Hematopoietic multipotent progenitor cell treated with erythropoietin and hydrocortisone succinate and interleukin-3 and kit ligand, for 17 days (in vitro differentiated cells): ENCODE measurements around the gene GPR139.

ENCODE experiments used
- DNase-seq: peaks from one replicate; pipeline ENCODE4 v3.0.0-alpha.2; 2015; ENCODE audit warnings: low spot score

The GPR139 gene

GRCh38 chr16:20053336-20053735, 20.4 kb downstream of the GPR139 start:
- no peak for DNase-seq

DNA sequence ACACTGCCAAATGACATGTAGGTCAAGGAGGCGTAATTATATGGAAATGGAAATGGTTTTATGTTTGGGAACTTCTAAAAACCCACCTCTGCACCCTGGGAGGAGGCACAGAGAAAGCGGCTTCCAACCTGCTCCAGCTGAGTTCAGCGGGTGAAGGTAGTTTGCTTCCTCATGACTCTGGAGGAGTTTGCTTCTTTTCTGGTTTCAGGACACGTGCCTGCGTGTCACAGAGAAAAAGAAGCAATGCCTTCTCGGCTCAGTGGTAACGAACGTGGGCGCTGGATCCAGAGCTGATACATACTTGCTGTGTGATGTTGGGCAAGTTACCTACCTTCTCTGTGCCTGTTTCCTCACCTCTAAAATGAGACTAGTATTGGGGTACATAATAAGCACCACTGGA, 22.1 kb downstream of the GPR139 start:
- no peak for DNase-seq

GRCh38 chr16:20051147-20051546, 22.5 kb downstream of the GPR139 start:
- no peak for DNase-seq

- DNase-seq: no peak
These were observed 23.9 kb downstream of the GPR139 start for GRCh38 chr16:20049831-20050230.

DNA sequence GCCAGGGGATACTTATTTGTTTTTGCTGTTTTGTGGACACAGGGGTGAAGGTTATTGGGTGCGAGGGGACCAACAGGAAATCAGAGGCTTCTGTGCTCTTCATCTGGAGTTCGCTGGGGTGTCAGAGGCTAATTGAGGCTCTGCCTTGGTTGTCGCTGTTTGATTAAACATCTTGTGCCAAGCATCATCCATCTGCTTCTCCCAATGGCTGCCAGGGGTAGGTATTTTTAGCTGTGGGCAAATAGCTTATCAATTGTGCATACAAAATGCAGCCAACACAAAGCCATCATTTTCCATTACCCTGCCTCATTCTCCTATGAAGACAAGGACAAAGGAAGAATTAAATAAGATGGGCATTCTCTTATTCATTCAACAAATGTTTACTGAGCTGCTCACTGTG, 27.8 kb downstream of the GPR139 start:
- no peak for DNase-seq

DNA sequence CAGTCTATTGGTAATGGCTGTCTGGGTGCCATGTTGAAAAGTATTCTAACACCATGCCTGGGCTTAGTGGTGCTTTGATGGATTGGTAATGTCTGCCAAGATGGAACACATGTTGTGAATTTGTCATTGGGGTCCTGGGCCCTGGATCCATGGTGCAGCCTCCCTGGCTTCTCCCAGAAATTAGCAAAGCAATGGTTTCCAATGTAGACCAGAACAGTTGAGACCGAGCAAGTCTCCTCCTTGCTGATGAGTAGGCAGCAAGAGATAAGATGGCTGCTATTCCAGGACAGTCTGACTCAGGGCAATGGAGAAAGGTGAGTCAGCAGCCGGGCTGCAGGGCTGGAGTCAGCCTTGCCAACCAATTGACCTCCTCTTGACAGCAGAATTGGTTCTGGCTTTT, 30.8 kb downstream of the GPR139 start:
- DNase-seq: no peak

GRCh38 chr16:20041924-20042596, 31.6 kb downstream of the GPR139 start:
- DNase-seq: no peak

DNA sequence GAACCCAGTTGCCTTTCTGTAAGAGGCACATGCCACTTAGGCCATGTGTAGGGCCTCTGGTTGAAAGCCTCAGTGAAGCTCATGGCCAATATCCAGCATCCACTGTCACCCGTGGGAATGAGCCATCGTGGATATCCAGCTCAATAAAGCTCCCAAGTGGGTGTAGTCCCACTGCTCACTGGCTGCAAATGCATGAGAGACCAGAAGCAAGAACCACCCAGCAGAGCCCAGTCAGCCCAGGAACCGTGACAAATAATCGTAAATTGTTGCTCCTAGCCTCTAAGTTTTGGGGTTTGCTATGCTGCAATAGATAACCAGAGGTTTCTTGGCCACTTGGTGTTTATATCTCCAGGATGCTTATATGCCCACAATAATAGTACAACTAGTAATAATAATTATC, 33.7 kb downstream of the GPR139 start:
- DNase-seq: no peak

DNA sequence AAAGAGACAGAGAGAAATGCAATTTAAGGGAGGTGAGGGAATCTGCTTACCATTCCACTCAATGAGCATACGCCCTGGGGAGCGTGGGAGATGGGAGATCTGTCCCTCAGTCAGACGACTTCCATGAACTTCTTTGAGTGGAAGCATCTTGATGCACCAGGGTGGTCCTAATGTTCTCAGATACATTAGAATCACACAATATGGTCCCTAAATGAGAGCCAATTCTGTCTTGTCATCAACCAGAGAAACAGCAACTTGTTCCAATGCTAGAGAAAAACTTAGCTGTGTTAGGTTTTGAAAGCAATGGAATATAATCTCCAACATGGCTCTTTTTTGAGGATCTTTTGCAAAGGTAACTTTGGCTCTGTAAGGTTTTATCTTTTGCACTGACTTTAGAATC, 44.1 kb downstream of the GPR139 start:
- no peak for DNase-seq

DNA sequence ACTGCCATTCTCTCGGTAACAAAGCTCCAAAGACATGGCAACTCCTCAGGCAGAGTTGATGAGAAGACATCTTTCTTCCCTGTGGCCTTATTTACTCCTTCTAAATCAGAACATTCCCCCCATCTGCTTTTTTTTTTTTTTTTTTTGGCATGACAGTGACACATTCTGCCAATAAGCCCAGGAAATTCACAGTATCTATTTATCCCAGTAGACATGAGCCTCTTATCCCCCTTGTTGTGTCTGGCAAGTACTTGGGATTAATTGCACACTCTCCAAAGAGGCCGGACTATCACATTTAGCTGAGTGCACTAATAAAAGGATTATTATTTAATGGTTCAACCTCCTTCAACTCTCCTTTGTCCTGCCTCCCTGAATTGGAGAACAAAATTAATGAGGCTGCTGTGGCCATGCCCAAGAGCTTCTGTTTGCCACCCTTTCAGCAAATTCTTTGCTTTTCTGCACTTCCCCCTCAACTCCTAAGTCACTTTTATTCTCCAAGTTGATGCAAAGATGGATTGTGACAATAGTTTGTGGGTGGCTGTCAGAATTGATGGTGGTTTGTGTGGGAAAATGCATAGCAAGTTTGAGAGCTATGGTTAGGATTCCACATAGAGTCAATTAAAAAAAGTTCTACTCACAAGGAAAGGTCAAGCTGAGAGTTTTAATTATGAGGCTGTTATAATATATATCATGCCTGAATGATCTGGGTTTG, 47.2 kb downstream of the GPR139 start:
- DNase-seq: no peak

- no peak for DNase-seq
These were observed 50.5 kb downstream of the GPR139 start for GRCh38 chr16:20023190-20023589.

GRCh38 chr16:20020976-20021375, 52.7 kb downstream of the GPR139 start:
- no peak for DNase-seq

DNA sequence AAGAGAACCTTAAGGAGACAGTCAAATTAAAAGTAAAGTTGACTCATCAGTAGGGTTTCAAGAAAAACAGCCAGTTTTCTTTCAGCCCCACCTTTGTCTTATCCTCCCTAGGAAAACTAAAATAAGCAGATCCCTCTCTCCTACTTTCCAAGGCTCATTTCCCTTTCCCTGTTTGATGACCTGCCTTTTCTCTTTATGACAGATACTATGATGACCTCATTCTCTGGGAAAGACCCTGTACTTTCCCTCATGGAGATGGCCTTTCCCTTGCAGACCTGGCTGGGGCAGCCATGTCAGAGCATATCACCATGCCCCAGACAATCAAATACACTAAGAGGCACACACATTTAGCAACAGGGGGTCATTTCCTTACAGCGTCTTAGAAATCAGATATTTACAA, 53.6 kb downstream of the GPR139 start:
- no peak for DNase-seq

DNA sequence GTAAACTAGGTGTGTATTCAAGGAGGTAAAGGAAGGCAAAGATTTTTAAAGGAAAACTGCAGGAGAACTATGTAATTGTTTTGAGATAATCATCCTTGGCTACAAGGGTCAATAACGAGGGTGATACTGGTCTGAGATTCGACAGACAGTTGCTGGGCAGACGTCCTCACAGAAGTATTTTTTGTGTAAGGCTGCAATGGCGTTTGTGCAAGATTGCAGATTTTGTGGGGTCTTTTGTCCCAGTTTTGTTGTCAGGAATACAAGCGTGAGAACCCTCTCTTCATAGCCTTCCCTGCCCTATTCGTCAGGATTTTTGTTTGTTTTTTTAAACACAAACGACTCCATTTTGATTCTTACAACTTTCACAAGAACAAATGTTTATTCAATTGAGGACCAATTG, 57.5 kb downstream of the GPR139 start:
- no peak for DNase-seq

DNA sequence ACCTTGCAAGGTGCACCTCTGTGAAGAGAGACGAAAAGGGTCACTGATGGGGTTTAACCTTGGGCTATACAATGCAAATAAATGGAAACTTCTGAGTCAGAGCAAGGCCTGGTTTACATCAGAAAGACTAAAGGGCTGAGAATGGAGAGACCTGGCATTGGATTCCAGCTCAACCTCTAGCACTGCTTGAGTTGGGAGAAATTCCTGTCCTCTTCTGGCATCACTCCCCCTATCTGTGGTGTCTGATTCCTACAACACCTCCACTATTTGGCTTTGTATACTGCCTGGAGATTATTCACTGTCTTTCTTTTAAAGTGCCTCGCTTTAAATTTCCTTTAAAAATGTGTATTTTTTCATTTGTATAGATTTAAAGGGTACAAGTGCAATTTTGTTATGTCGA, 68.8 kb downstream of the GPR139 start:
- DNase-seq: no peak

GRCh38 chr16:20002936-20003335, 70.8 kb downstream of the GPR139 start:
- DNase-seq: no peak

DNA sequence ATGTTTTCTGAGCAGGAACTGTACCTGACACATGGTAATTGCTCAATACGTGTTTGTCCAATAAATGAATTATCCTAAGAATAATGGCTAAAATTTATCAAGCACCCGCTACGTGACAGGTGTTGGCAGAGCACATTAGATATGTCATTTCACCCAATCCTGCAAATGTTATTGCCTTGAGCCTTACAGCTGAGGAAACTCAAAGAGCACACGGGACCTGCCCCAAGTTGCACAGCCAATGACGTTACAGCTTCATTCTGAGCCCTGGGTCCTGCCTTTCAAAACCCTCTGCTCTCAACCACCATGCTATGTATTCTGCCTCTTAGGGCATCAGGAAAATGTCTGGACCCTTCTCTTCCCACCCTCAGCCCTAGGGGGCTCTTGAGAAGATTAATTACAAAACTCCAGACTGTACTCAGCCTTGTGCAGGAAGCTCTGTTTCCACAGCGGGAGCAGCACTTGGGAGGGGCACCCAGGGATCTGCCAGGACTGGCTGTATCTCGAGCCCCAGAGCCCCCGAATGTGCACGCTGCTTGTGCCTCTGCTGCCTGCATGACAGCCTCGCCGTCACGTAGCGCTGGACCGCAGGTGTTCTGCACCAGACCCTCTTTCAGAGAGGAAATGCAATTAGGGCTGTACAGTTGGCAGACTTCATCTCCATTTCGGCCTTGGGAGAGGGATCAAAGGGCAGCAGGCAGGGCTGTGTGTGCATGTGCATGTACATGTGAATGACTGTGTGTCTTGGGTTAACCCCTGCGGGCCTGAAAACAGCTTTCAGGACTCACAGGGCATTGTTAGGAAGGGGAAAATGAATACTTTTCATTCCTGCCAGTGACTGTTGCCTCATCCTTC, 71.6 kb downstream of the GPR139 start:
- DNase-seq: no peak

GRCh38 chr16:19997734-19998133, 76.0 kb downstream of the GPR139 start:
- no peak for DNase-seq

DNA sequence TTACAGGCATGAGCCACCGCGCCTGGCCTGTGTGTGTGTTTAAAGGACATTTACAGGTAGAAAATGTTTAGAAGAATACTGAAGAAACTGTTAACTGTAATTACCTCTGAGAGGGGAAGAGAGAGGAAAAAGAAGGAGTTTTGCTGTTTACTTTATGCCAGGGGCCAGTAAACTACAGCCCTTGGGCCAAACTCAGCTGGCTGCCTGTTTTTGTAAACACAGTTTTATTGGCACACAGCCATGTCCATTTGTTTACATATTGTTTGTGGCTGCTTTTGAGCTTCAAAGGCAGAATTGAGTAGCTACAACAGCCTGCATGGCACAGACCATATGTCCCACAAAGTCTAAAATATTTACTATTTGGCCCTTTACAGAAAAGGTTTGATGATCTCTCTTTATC, 76.4 kb downstream of the GPR139 start:
- no peak for DNase-seq

DNA sequence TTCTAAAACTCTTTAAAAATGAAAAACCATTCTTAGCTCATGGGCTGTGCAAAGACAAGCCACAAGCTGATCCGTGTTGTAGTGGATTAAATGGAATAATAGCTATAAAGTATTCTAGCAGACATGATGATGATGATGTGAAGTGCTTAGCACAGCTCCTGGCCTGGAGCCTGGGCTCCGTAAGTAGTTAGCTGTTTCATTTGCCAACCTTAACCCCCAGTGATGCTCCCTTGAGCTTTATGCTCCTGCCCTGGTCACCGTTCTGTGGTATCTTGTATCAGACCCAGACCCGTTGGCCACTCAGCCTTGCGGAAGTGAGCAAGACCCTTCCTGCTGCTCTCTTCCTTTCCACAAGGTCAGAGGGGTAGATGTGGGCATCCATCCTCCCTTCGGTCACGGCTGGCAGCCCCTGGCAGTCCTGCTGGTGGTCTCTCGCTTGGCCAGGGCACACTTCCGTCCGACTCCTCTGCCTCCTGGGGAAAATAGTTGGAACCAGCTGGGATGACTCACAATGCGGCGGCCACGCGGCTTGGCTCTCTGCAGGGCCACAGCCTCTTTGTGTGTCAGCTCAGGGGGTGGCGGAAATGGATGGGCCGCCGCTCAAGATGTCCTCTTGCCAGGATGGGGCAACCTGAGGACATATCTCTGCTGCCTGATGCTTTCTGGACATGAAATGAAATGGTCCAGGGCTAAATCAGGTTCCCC, 79.1 kb downstream of the GPR139 start:
- DNase-seq: no peak

GRCh38 chr16:19991614-19992013, 82.1 kb downstream of the GPR139 start:
- no peak for DNase-seq

DNA sequence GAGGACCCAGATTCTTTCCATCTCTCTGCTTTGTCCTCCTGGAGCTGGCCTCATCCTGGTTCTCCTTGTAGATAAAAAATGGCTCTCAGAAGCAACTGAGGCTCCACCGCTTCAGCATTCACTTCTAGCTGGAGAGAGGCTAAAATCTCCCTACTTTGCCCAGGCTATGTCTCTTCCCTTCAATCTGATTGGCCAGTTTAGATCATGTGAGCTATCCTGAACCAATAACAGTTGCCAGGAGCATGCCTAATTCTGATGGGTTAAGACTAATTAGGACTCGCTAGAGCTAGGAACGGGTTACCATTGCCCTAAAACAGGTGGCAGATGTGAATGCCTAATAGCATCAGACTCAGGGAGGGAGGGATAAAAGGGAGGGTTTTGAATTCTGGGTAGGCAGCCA, 89.6 kb downstream of the GPR139 start:
- no peak for DNase-seq
